OCI-LY1 (cell line): ENCODE data around the gene CYYR1.

Experiments
- H2AFZ ChIP-seq: fragments of 200-600 bp; sonication (generic), shearing (Covaris generic); 2 replicates; pipeline ENCODE4 v1.6.0; 2014; ENCODE audit warnings: antibody characterized with exemption, mild to moderate bottlenecking, low read length
- H3F3A ChIP-seq: fragments of 200-600 bp; sonication (generic), shearing (Covaris generic); 2 replicates; pipeline ENCODE4 v1.6.0; 2014; ENCODE audit warnings: mild to moderate bottlenecking, antibody characterized with exemption, low read length, moderate library complexity; ENCODE audit not compliant: insufficient read depth
- H3K27ac ChIP-seq: fragments of 200-600 bp; sonication (generic); 2 replicates; pipeline ENCODE4 v1.5.1; 2014; ENCODE audit warnings: low read length, mixed run types, mild to moderate bottlenecking, low read depth; ENCODE audit not compliant: poor library complexity, severe bottlenecking
- H3K27me3 ChIP-seq: fragments of 200-600 bp; sonication (generic); 2 replicates; pipeline ENCODE4 v1.6.0; 2014; ENCODE audit warnings: antibody characterized with exemption, mild to moderate bottlenecking, low read length, moderate library complexity; ENCODE audit not compliant: insufficient read depth
- H3K36me3 ChIP-seq: fragments of 200-600 bp; sonication (generic); 2 replicates; pipeline ENCODE4 v1.6.1; 2014; ENCODE audit warnings: mild to moderate bottlenecking, antibody characterized with exemption, low read length, moderate library complexity, mixed read lengths; ENCODE audit not compliant: insufficient read depth
- H3K4me1 ChIP-seq: fragments of 200-600 bp; sonication (generic); 2 replicates; pipeline ENCODE4 v1.5.1; 2014; ENCODE audit warnings: mild to moderate bottlenecking, low read length, moderate library complexity; ENCODE audit not compliant: insufficient read depth, severe bottlenecking
- H3K4me2 ChIP-seq: fragments of 200-600 bp; sonication (generic), shearing (Covaris generic); 2 replicates; pipeline ENCODE4 v1.6.1; 2014; ENCODE audit warnings: low read length
- H3K4me3 ChIP-seq: fragments of 200-600 bp; sonication (generic); 2 replicates; pipeline ENCODE4 v1.5.1; 2014; ENCODE audit warnings: low read length, low read depth, mild to moderate bottlenecking, mixed read lengths; ENCODE audit not compliant: poor library complexity, severe bottlenecking
- H3K79me2 ChIP-seq: fragments of 200-600 bp; shearing (Covaris generic); 2 replicates; pipeline ENCODE4 v1.6.1; 2016; ENCODE audit warnings: mixed run types, low read length, mixed read lengths; ENCODE audit not compliant: insufficient read depth
- H3K9ac ChIP-seq: fragments of 200-600 bp; sonication (generic), shearing (Covaris generic); 2 replicates; pipeline ENCODE4 v1.6.1; 2014; ENCODE audit warnings: mild to moderate bottlenecking, low read length, mixed read lengths
- H3K9me2 ChIP-seq: fragments of 200-600 bp; sonication (generic), shearing (Covaris generic); 2 replicates; pipeline ENCODE4 v1.6.1; 2014; ENCODE audit warnings: low read depth, mild to moderate bottlenecking, low read length, mixed read lengths
- H3K9me3 ChIP-seq: fragments of 200-600 bp; shearing (Covaris generic); 2 replicates; pipeline ENCODE4 v1.6.1; 2014; ENCODE audit warnings: low read length, mixed read lengths
- H4K20me1 ChIP-seq: fragments of 200-600 bp; sonication (generic), shearing (Covaris generic); 2 replicates; pipeline ENCODE4 v1.6.0; 2016; ENCODE audit warnings: mild to moderate bottlenecking, low read length; ENCODE audit not compliant: insufficient read depth
- EZH2 ChIP-seq: fragments of 200-600 bp; sonication (generic), shearing (Covaris generic); IDR thresholded peaks from 2 replicates; pipeline ENCODE4 v1.8.0; 2017; ENCODE audit warnings: borderline replicate concordance, mixed run types, mild to moderate bottlenecking, antibody characterized with exemption, low read length, moderate library complexity, mixed read lengths
- TF ChIP-seq, protein P1 (sequence below): fragments of 200-600 bp; sonication (generic), shearing (Covaris generic); IDR thresholded peaks from 2 replicates; pipeline ENCODE4 v1.5.1; 2017; ENCODE audit warnings: mild to moderate bottlenecking, antibody characterized with exemption, low read length, moderate library complexity, mixed read lengths

Gene CYYR1

GRCh38 chr21:26421724-26422123 is 151.4 kb downstream of the CYYR1 start:
- H3K9ac ChIP-seq: no peak overlapping the region
- peaks cover 10% of the 10 kb centered on the region for H3K4me1 ChIP-seq
- TF ChIP-seq, protein P1, sequence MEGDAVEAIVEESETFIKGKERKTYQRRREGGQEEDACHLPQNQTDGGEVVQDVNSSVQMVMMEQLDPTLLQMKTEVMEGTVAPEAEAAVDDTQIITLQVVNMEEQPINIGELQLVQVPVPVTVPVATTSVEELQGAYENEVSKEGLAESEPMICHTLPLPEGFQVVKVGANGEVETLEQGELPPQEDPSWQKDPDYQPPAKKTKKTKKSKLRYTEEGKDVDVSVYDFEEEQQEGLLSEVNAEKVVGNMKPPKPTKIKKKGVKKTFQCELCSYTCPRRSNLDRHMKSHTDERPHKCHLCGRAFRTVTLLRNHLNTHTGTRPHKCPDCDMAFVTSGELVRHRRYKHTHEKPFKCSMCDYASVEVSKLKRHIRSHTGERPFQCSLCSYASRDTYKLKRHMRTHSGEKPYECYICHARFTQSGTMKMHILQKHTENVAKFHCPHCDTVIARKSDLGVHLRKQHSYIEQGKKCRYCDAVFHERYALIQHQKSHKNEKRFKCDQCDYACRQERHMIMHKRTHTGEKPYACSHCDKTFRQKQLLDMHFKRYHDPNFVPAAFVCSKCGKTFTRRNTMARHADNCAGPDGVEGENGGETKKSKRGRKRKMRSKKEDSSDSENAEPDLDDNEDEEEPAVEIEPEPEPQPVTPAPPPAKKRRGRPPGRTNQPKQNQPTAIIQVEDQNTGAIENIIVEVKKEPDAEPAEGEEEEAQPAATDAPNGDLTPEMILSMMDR: no peak
- TF ChIP-seq EZH2: no peak
- H3K9me2 ChIP-seq: no peaks in the 10 kb centered on the region
- no peak overlapping the region for H2AFZ ChIP-seq
- no peak overlapping the region for H3K4me2 ChIP-seq
- no peaks in the 10 kb centered on the region for H3K79me2 ChIP-seq
- H3K27me3 ChIP-seq: no peaks in the 10 kb centered on the region
- H3K4me3 ChIP-seq: no peak overlapping the region
- H3F3A ChIP-seq: no peaks in the 10 kb centered on the region
- no peaks in the 10 kb centered on the region for H4K20me1 ChIP-seq
- no peaks in the 10 kb centered on the region for H3K9me3 ChIP-seq
- no peak overlapping the region for H3K27ac ChIP-seq
- H3K36me3 ChIP-seq: no peaks in the 10 kb centered on the region
